ENCODE measurements around the gene UBE2F. TPM values are rescaled to one million over a fixed set of nuclear protein-coding genes. Genes with fewer than 3 reads are reported as not detected.

Gene UBE2F
- total RNA-seq, 3 donors from 2014 or later, result 64.2 to 66.2 (median 66.1) TPM

DNA sequence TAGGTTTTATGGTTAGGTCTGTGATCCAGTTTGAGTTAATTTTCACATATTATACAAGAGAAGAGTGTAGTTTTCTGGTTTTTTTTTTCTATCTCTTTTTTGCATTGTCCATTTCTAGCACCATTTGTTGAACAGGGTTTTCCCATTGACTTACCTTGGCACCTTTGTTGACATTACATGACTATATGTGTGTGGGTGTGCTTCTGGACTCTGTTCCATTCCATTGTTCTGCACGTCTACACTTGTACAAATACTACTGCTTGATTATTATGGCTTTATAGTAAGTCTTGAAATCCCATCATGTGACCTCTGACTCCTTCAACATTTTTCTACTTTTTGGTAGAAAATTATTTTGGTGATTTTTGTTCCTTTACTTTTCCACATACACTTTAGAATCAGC is 38.7 kb downstream of the UBE2F start:
- H3K4me3 Mint-ChIP-seq, result no peak overlapping the region
- no peaks in the 10 kb centered on the region for H3K27me3 Mint-ChIP-seq (ENCODE audit: low read depth)
- H3K36me3 Mint-ChIP-seq (ENCODE audit: insufficient read depth), result peaks cover 19% of the 10 kb centered on the region
- no peaks in the 10 kb centered on the region for H3K9me3 Mint-ChIP-seq
- ATAC-seq (no peak), DNase-seq (no peak)
- H3K4me1 Mint-ChIP-seq (ENCODE audit: low read depth), result peaks cover 56% of the 10 kb centered on the region

DNA sequence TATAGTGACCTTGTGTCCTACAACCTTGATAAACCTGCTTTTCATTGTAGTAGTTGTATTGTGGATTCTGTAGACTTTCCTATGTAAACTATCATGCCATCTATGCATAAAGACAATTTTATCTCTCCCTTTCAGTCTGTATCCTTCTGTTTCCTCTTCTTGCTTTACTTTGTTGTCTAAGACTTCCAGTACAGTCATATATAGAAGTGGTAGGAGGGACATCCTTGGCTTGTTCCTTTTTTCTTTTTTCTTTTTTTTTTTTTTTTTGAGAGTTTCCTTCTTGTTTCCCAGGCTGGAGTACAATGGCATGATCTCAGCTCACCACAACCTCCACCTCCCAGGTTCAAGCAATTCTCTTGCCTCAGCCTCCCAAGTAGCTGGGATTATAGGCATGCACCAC is 39.7 kb downstream of the UBE2F start:
- DNase-seq, result no peak
- Mint-ChIP-seq H3K4me1 (ENCODE audit: low read depth) (peaks cover 64% of the 10 kb centered on the region), H3K36me3 (ENCODE audit: insufficient read depth) (peaks cover 26% of the 10 kb centered on the region), H3K4me3 (no peak overlapping the region), H3K27me3 (ENCODE audit: low read depth) (no peaks in the 10 kb centered on the region), H3K9me3 (no peaks in the 10 kb centered on the region)
- no peak for ATAC-seq

DNA sequence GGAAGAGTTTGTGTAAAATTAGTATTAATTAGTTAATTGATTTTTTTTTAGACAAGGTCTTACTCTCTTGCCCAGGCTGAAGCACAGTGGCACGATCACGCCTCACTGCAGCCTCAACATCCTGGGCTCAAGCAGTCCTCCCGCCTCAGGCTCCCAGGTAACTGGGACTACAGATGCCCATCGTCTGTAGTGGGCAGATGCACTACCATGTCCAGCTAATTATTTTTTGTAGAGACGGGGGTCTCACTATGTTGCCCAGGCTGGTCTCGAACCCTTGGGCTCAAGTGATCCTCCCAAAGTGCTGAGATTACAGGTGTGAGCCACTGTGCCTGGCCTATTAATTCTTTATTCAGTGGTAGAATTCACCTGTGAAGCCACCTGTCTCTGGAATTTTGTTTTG is 41.1 kb downstream of the UBE2F start:
- no peak for ATAC-seq
- no peaks in the 10 kb centered on the region for H3K9me3 Mint-ChIP-seq
- peaks cover 66% of the 10 kb centered on the region for H3K4me1 Mint-ChIP-seq (ENCODE audit: low read depth)
- peaks cover 33% of the 10 kb centered on the region for H3K36me3 Mint-ChIP-seq (ENCODE audit: insufficient read depth)
- DNase-seq, result no peak
- no peaks in the 10 kb centered on the region for H3K27me3 Mint-ChIP-seq (ENCODE audit: low read depth)
- H3K4me3 Mint-ChIP-seq, result no peak overlapping the region

GRCh38 chr2:238009563-238009962 is 42.7 kb downstream of the UBE2F start:
- H3K36me3 Mint-ChIP-seq (ENCODE audit: insufficient read depth), result peaks cover 37% of the 10 kb centered on the region
- H3K4me1 Mint-ChIP-seq (ENCODE audit: low read depth), result peaks cover 51% of the 10 kb centered on the region

DNA sequence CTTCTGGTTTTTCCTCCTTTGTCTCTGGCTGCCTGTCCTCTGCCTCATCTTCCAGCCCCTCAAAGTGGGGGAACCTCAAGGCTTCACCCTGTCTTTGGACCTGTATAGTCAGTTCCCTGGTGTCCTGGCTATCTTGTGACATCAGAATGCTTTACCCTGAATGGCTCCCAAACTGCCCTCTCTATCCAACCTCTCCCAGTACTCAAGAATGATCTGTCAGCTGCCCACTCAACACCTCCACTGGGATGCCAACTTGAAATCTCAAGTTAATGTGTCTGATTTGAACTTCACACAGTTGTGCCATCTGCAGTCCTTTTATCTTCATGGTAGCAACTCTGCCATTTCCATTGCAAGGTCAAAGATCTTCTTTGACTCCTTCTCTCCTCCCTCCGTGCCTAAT is 43.8 kb downstream of the UBE2F start:
- Mint-ChIP-seq H3K36me3 (ENCODE audit: insufficient read depth) (peaks cover 36% of the 10 kb centered on the region), H3K4me3 (no peak overlapping the region), H3K4me1 (ENCODE audit: low read depth) (peaks cover 46% of the 10 kb centered on the region), H3K27me3 (ENCODE audit: low read depth) (no peaks in the 10 kb centered on the region), H3K9me3 (no peaks in the 10 kb centered on the region)
- DNase-seq (no peak), ATAC-seq (no peak)

More at GRCh38 chr2:238009563-238009962, 42.7 kb downstream of the UBE2F start:
- Mint-ChIP-seq H3K27me3 (ENCODE audit: low read depth) (no peaks in the 10 kb centered on the region), H3K9me3 (no peaks in the 10 kb centered on the region), H3K4me3 (no peak overlapping the region)
- ATAC-seq, result peak; percentile 59 to 60
- DNase-seq, result no peak

DNA sequence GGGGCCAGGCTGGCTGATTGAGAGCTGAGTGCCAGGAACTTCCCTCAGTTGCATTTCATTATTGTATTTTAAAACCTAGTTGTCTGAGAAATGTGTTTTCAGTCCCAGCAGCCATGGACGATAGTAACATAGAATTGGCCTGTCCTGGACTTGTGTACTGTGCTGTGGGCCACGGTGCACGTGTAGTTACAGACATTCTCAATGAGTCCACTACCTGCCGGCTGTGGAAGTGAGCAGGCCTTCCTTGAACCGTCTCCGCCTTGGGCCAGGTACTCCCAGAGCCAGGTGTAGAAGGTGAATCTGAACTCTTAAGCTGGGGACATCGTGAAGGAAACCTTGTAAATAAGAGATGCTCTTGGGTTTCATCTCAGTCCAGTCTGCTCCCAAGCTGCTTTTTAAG is 47.0 kb downstream of the UBE2F start:
- ATAC-seq, result no peak
- Mint-ChIP-seq H3K36me3 (ENCODE audit: insufficient read depth) (peaks cover 34% of the 10 kb centered on the region), H3K4me1 (ENCODE audit: low read depth) (peaks cover 27% of the 10 kb centered on the region)

GRCh38 chr2:238015705-238016104 is 48.9 kb downstream of the UBE2F start:
- Mint-ChIP-seq H3K9me3 (no peaks in the 10 kb centered on the region), H3K4me3 (no peak overlapping the region), H3K36me3 (ENCODE audit: insufficient read depth) (peaks cover 42% of the 10 kb centered on the region), H3K4me1 (ENCODE audit: low read depth) (peaks cover 12% of the 10 kb centered on the region), H3K27me3 (ENCODE audit: low read depth) (no peaks in the 10 kb centered on the region)
- ATAC-seq (no peak), DNase-seq (no peak)

More for the DNA sequence above, 47.0 kb downstream of the UBE2F start:
- Mint-ChIP-seq H3K27me3 (ENCODE audit: low read depth) (no peaks in the 10 kb centered on the region), H3K9me3 (no peaks in the 10 kb centered on the region), H3K4me3 (no peak overlapping the region)
- DNase-seq, result no peak

GRCh38 chr2:238016526-238016925 is 49.7 kb downstream of the UBE2F start:
- ATAC-seq (no peak), DNase-seq (no peak)
- Mint-ChIP-seq H3K4me3 (no peak overlapping the region), H3K27me3 (ENCODE audit: low read depth) (no peaks in the 10 kb centered on the region), H3K4me1 (ENCODE audit: low read depth) (peaks cover 6% of the 10 kb centered on the region), H3K36me3 (ENCODE audit: insufficient read depth) (peaks cover 43% of the 10 kb centered on the region), H3K9me3 (no peaks in the 10 kb centered on the region)

DNA sequence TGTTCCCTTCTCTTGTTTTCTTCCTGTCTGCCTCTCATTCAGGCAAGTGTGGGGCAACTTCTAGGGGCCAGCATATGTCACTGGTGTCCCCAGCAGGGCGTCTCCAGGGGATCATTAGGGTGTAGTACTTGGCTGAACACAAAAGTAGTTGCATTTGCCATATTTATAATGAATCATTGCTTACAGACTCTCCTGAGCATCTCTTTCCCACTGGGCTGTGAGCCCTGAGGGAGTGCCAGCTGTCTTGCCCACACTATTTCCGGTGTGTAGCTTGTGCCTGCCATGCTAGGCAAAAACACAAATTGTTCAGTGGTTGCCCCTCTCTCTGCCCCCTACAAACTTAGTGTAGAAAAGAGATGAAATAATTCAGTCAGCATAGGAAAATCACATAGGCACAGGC is 53.1 kb downstream of the UBE2F start:
- peaks cover 4% of the 10 kb centered on the region for H3K4me1 Mint-ChIP-seq (ENCODE audit: low read depth)
- peaks cover 28% of the 10 kb centered on the region for H3K36me3 Mint-ChIP-seq (ENCODE audit: insufficient read depth)
- ATAC-seq, result no peak
- H3K4me3 Mint-ChIP-seq, result no peak overlapping the region
- no peak for DNase-seq
- H3K27me3 Mint-ChIP-seq (ENCODE audit: low read depth), result no peaks in the 10 kb centered on the region
- H3K9me3 Mint-ChIP-seq, result no peaks in the 10 kb centered on the region

- H3K36me3 Mint-ChIP-seq (ENCODE audit: insufficient read depth), result peaks cover 32% of the 10 kb centered on the region
- H3K4me1 Mint-ChIP-seq (ENCODE audit: low read depth), result peaks cover 7% of the 10 kb centered on the region
These were observed 54.0 kb downstream of the UBE2F start for GRCh38 chr2:238020816-238021215.

DNA sequence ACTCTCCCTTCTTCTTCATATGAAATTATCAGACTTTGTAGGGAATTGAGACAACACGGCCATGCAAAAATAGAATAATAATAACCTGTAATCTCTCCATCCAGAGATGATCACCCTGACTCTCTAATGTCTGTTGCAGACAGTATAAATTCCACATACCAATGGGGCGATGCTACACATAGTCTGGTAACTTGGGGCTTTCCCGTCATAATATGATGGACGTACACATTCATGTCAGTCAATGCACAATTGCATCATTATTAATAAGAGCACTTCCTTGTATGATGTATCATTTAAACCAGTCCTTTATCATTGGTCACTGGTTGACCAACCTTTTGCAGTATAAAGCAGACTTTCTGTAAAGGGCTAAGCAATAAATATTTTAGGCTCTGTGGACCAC is 54.5 kb downstream of the UBE2F start:
- ATAC-seq (no peak), DNase-seq (no peak)
- Mint-ChIP-seq H3K4me3 (no peak overlapping the region), H3K4me1 (ENCODE audit: low read depth) (peaks cover 7% of the 10 kb centered on the region), H3K36me3 (ENCODE audit: insufficient read depth) (peaks cover 34% of the 10 kb centered on the region), H3K9me3 (no peaks in the 10 kb centered on the region), H3K27me3 (ENCODE audit: low read depth) (no peaks in the 10 kb centered on the region)

More at GRCh38 chr2:238020816-238021215, 54.0 kb downstream of the UBE2F start:
- ATAC-seq, result no peak
- no peaks in the 10 kb centered on the region for H3K27me3 Mint-ChIP-seq (ENCODE audit: low read depth)
- H3K9me3 Mint-ChIP-seq, result no peaks in the 10 kb centered on the region
- DNase-seq, result no peak
- H3K4me3 Mint-ChIP-seq, result no peak overlapping the region

- DNase-seq, result no peak
- Mint-ChIP-seq H3K4me1 (ENCODE audit: low read depth) (peaks cover 7% of the 10 kb centered on the region), H3K4me3 (no peak overlapping the region), H3K9me3 (no peaks in the 10 kb centered on the region), H3K27me3 (ENCODE audit: low read depth) (no peaks in the 10 kb centered on the region), H3K36me3 (ENCODE audit: insufficient read depth) (peaks cover 34% of the 10 kb centered on the region)
- no peak for ATAC-seq
These were observed 55.9 kb downstream of the UBE2F start for GRCh38 chr2:238022594-238023157.

DNA sequence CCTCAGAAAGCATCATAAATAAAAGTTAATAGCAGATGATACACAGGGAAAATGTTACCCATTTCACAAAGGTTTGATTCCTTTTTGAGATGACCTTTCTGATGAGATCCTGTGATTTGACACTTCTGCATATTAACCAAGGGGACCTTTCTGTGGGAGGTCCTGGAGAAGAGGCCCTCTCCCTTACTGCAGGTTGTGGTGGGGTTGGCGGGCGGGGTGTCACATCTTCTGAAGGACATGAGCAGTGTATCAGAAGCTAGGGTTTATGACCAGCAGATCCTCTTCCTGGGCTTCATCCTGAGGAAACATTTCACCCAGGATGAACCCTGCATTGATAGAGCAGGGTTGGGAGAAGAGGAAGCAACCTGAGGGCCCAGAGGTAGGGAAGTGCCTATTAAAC is 56.8 kb downstream of the UBE2F start:
- Mint-ChIP-seq H3K4me1 (ENCODE audit: low read depth) (peaks cover 7% of the 10 kb centered on the region), H3K9me3 (no peaks in the 10 kb centered on the region), H3K27me3 (ENCODE audit: low read depth) (no peaks in the 10 kb centered on the region), H3K4me3 (no peak overlapping the region), H3K36me3 (ENCODE audit: insufficient read depth) (peaks cover 35% of the 10 kb centered on the region)
- ATAC-seq (no peak), DNase-seq (no peak)

DNA sequence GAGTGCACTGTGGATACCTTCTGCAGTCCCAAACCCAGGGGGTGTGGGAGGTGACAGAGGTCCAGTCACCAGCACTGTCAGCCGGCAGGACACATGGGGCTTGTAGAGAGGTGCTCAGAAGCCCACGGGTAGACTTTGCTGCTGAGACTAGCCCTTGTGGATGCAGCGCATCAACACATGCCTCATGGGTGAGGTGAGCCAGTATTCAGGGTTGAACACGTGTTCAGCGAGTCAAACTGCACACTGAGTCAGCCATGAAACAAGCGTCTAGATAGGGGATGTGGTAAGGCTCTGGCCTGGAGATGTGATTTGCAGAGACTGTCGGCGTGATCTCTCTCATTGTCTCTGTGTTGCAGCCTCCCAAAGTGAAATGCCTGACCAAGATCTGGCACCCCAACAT is 58.2 kb downstream of the UBE2F start:
- H3K9me3 Mint-ChIP-seq, result no peaks in the 10 kb centered on the region
- H3K27me3 Mint-ChIP-seq (ENCODE audit: low read depth), result no peaks in the 10 kb centered on the region
- H3K36me3 Mint-ChIP-seq (ENCODE audit: insufficient read depth), result peaks cover 30% of the 10 kb centered on the region
- peaks cover 7% of the 10 kb centered on the region for H3K4me1 Mint-ChIP-seq (ENCODE audit: low read depth)
- DNase-seq (no peak), ATAC-seq (peak; percentile 99)
- H3K4me3 Mint-ChIP-seq, result no peak overlapping the region

- Mint-ChIP-seq H3K27me3 (ENCODE audit: low read depth) (no peaks in the 10 kb centered on the region), H3K4me3 (no peak overlapping the region), H3K36me3 (ENCODE audit: insufficient read depth) (peaks cover 30% of the 10 kb centered on the region), H3K9me3 (no peaks in the 10 kb centered on the region), H3K4me1 (ENCODE audit: low read depth) (peaks cover 7% of the 10 kb centered on the region)
- DNase-seq, result no peak
- no peak for ATAC-seq
These were observed 59.0 kb downstream of the UBE2F start for GRCh38 chr2:238025741-238026360.

All from activated T-cell treated with anti-CD3 and anti-CD28 coated beads, Interleukin-2, amount 50 U/mL, for 4 hours (primary cell).